HCT116 (cell line): Measurements from ENCODE around the gene C1orf21.

ENCODE experiments used
- ELF1 ChIP-seq: IDR thresholded peaks from 2 replicates; pipeline ENCODE4 v1.6.1; 2012; ENCODE audit warnings: low read depth, borderline replicate concordance
- EZH2 ChIP-seq: fragments of 200-600 bp; sonication (generic); IDR thresholded peaks from 2 replicates; pipeline ENCODE4 v1.6.1; 2017; ENCODE audit warnings: antibody characterized with exemption, mixed run types
- EZH2phosphoT487 ChIP-seq: fragments of 200-600 bp; IDR thresholded peaks from 2 replicates; pipeline ENCODE4 v1.6.1; 2018; ENCODE audit warnings: antibody characterized with exemption, borderline replicate concordance
- JUND ChIP-seq: IDR thresholded peaks from 2 replicates; pipeline ENCODE4 v1.6.1; 2012
- POLR2A ChIP-seq: IDR thresholded peaks from 2 replicates; pipeline ENCODE4 v1.7.0; 2011; ENCODE audit warnings: borderline replicate concordance; ENCODE audit not compliant: insufficient read depth, insufficient read length; ENCODE audit errors: extremely low read depth
- RAD21 ChIP-seq: IDR thresholded peaks from 2 replicates; pipeline ENCODE4 v1.6.1; 2012; ENCODE audit warnings: low read depth, mild to moderate bottlenecking
- SRF ChIP-seq: IDR thresholded peaks from 2 replicates; pipeline ENCODE4 v1.6.1; 2012; ENCODE audit warnings: low read depth
- TF ChIP-seq, protein P1 (sequence below), 3 experiments: fragments of 200-600 bp in 1 of 3; sonication (generic) in 1 of 3; IDR thresholded peaks in 2 of 3; conservative IDR thresholded peaks in 1 of 3; 2 replicates each; pipeline ENCODE4 v1.5.1; 2012 to 2017; ENCODE audit warnings: low read depth in 2 of 3, low read length in 2 of 3, antibody characterized with exemption in 1 of 3, borderline replicate concordance in 1 of 3, control low read depth in 1 of 3, mild to moderate bottlenecking in 1 of 3, mixed read lengths in 1 of 3, mixed run types in 1 of 3, moderate library complexity in 1 of 3; ENCODE audit not compliant: insufficient read depth in 1 of 3
- TF ChIP-seq, protein P2 (sequence below): IDR thresholded peaks from 2 replicates; pipeline ENCODE4 v1.6.1; 2012

DNA sequence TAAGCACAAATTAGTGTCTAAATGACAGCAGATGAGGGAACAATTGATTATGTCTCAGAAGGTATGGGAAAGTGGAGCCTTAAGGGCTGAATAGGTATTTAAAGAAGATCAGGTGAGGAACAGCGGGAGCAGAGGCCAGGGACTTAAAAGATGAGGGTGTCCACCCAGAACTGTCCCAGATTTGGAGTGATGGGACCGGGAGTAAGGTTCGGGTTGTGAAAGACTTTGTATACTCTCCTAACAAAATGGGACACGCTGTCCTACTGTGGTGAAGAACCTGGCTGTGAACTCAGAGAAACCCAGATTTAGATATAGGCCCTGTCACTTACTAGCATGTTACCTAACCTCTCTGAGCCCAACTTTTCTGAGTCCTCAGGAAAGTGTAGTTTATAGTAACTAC lies 140.6 kb downstream of the C1orf21 start:
- TF ChIP-seq, protein P1, sequence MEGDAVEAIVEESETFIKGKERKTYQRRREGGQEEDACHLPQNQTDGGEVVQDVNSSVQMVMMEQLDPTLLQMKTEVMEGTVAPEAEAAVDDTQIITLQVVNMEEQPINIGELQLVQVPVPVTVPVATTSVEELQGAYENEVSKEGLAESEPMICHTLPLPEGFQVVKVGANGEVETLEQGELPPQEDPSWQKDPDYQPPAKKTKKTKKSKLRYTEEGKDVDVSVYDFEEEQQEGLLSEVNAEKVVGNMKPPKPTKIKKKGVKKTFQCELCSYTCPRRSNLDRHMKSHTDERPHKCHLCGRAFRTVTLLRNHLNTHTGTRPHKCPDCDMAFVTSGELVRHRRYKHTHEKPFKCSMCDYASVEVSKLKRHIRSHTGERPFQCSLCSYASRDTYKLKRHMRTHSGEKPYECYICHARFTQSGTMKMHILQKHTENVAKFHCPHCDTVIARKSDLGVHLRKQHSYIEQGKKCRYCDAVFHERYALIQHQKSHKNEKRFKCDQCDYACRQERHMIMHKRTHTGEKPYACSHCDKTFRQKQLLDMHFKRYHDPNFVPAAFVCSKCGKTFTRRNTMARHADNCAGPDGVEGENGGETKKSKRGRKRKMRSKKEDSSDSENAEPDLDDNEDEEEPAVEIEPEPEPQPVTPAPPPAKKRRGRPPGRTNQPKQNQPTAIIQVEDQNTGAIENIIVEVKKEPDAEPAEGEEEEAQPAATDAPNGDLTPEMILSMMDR (IDR thresholded peaks at IDR 0.05 in 2 of 3, conservative IDR thresholded peaks at IDR 0.05 in 1 of 3; ENCODE audit: borderline replicate concordance in 1 of 3, insufficient read depth in 1 of 3, low read depth in 2 of 3, low read length in 2 of 3) = no peak
- no peak for TF ChIP-seq POLR2A
- no peak for TF ChIP-seq EZH2phosphoT487
- no peak for TF ChIP-seq EZH2
- TF ChIP-seq JUND = no peak
- no peak for TF ChIP-seq SRF
- TF ChIP-seq, protein P2, sequence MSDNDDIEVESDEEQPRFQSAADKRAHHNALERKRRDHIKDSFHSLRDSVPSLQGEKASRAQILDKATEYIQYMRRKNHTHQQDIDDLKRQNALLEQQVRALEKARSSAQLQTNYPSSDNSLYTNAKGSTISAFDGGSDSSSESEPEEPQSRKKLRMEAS = no peak
- TF ChIP-seq ELF1 = no peak
- TF ChIP-seq RAD21 = no peak
